GM18526 (cell line): Measurements from ENCODE around the gene SAPCD1.

Experiments used
- POLR2A ChIP-seq: IDR thresholded peaks from 3 replicates; pipeline ENCODE4 v1.6.1; 2011; ENCODE audit not compliant: insufficient read length; ENCODE audit errors: extremely low read depth

Gene SAPCD1

DNA sequence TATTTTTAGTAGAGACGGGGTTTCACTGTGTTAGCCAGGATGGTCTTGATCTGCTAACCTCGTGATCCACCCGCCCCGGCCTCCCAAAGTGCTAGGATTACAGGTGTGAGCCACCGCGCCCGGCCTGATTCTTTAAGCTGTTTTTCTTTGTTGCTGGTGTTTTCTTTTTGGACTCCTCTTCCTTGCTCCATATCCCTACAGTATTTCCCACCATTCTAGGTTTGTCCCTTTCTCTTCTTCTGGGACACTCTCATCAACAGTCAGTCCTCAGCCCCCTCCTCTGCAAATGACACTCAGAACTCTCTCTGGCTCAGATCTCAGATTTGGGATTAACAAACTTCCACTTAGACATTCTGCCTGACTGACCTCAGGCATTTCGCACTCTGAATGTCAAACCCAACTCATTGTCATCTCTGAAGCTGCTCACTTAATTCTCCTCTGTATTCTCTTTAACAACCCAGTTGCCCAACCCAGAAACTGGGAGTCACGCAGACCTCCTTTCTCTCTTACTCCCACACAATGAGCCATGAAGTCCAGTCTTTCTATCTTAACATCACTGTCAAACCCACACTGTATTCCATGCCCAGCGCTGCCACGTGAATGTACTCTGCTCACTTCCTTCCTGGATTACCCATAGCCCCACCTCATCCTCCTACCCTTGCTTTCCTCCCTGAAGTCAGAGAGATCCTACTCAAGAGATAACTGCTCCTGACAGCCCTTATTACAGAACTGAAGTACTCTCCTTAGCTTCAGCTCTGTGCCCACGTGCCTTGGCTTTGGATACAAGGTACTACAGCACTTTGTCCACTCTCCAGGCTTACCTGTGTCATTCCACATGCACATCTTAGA, 36.7 kb upstream of the SAPCD1 start:
- no peak for TF ChIP-seq POLR2A

DNA sequence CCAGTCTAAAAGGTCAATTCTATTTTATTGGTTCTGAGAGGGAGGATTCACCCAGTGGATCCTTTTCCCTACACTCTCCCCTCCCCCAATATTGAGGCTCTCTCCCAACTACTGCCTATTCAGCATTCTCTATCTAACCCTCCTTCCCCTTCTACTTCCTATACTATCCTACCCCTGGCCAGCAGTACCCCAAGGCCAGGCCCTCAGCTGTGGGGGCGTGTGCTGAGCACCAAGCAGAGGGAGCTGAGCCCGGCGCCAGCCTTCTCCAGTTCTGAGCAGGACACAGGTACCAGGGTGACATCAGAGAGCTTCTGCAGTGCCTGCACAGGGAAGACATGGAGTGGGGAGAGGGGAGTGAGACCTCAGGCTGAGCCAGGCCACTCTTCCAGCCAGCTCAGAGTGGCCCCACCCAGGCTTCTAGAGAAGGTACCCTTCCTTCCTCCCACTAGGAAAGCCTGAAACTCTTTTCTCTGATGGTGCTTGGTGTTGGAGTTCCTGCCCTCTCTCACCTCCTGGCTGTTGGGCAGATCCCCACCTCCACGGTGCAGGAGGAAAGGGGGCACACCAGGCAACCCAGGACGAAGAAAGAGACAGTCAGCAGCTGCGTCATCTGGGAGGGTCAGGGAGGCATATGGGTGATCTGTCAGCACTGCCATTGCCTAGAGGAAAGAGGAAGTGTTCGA, 35.3 kb upstream of the SAPCD1 start:
- TF ChIP-seq POLR2A: no peak

DNA sequence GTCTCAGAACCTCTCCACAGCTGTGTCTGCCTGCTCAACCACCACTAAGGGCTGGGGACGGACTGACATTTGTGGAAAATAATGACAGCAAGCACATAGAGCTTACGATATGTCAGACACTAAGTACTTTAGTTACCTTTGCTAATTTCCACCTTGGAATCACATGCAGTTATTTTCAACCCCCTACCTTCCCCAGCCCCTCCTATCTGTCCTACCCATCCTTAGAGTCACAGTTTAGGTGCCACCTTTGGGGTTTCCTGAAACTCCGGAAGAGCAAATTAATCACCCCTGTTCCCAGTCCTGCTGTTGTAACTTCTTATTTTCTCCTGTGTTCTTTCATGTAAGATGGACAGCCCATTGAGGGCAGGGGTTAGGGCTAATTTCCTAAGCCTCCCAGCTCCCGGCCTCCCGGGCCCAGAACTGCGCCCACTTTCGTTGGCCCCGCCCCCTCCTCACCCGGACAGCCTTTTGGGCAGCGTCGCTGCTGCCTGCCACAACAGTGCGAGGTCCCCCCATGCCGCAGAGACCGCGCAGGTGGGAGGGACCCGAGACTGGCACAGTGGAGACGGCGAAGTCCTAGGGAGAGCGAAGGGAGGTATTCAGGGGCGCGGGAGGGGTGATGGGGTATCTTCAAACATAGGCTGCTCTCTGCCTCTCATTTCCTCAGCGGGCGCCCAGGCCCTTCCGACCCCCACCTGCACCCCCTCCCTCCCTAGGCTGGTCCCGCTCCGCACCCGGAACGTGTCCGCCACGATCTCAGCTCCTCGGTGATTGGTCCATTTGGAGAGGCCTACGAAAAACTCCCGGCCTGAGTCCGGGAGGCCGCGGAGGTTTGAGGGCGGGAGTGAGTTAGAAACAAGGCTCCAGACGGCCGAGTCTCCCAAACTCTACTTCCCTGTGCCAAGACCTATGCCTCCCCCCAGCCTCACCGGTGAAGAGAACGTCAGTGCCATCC, 34.5 kb upstream of the SAPCD1 start:
- TF ChIP-seq POLR2A: no peak

DNA sequence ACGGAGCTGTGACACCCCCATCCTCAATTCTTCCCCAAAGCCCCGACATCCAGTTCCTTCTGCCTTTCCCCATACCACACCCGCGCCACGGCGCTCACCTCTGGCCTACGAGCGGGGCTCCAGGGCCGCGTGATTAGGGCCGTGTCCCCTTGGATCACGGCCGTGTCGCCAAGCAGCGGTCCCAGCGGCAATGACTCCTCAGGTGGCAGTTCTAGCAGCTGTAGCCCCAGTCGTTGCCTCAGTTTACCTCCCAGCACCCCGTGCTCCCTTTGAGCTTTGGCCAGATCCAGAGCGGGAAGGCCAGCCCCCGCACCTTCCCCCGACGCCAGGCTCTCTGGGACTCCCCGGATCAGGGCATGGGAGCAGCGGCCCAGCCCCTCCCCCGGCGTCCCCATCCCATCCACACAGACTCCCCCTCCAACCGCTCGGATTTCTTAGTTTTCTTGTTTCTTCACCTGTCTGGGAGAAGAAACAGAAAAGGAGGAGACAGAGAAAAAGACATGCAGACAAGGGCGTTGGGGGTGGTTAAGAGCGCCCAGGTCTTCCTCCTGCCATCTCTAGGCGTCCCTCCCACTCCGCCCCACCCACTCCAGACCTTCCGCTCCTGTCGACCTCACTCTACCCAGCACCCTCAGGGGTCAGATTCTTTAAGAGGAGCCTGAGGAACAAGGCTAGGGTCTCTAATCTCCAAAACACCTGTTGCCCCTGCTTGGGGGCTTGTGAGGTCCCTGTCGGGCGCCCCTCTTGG, 33.5 kb upstream of the SAPCD1 start, which contains the start of gene DDAH2:
Gene DDAH2 (minus strand): TSS at position 533 of the 748 bp plus-strand sequence. CDS start 138 bp downstream, at position 395.
- no peak for TF ChIP-seq POLR2A

DNA sequence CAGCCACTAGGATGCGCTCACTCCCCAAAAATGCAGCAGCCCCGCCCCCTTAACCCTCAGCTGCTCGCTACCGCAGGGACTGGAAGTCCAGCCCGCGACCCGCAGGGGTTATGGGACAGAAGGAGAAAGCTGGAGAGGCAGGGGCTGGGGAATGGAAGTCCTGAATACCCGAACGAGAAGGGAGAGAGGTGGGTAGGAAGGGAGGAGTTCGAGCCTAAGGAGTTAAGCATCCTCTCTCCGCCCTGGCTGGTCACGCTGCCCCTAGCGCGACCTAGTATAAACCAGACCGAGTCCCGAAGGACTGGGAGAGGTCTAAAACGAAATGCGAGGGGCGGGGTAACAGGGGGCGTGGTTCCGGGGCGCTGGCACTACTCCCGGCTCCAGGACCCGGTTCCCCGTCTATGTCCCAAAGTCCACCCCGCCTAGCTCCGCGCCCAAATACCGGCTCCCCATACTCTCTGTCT, 32.9 kb upstream of the SAPCD1 start:
- no peak for TF ChIP-seq POLR2A

DNA sequence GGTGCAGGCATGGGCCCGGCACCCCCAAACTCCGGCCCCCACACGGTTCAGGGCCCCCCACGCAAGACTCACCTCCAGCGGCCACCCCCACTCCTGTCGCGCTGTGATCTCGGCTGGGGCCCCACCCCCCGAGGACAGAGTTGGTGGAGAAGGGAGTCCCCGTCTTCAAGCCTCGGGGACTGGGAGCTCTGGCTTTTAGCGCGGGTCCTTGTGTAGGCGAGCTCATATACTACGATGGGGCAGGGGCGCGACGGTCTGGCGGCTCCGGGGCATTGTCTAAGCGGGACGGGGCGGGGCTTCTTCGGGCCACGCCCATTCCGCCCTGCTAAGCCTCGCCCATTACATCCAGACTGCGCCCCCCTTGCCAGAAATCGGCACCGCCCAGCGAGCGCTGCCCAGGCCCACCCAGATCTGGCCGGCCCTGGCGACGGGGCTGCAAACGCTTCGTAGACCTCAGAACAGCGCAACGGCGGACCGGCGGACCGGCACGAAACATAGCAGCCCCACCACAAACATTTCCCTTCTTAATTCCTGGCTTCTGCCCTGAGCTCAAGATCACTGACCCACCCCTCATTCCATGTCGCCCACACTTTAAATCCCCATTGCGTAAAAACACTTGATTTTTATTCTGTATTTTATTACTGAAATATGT, 32.4 kb upstream of the SAPCD1 start:
- TF ChIP-seq POLR2A: peak; percentile 53

DNA sequence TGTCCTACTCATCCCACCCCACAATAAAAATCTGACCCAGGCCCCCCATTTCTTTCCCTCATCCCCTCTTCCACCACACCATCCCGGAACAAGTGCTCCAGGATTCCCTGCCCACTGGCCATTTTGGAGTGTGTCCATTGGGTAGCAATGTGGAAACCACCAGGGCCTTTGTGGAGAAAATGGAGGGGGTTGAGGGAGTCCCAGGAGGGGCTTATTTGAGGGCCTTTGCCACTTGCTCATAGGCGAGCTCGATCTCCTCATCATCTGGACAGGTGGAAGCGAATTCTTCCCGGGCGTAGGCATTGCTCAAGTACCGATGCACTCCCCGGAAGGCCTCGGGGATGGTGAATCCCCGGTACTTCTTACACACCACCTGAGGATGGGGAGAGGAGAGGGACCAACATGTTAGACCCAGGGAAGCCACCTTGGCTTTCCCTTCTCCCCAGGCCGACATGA, 31.8 kb upstream of the SAPCD1 start:
- TF ChIP-seq POLR2A: no peak

DNA sequence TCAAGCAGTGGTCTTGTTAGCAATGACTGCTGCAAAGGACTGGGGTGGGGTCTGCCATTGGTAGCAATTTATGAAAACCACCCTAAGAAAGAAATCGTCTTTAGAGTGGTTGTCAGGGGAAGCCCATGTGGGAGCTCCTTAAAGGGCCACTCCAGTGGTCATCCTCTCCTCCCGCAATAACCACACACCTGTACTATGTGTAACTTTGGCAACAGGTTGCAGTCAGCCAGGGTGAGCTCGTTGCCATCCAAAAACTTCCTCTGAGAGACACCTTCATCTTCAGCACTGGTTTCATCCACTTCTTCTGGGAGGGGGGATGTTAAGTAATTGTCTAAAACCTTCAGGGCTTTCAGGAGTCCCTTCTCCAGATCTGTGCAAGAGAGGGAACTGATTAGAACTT, 30.4 kb upstream of the SAPCD1 start:
- no peak for TF ChIP-seq POLR2A

DNA sequence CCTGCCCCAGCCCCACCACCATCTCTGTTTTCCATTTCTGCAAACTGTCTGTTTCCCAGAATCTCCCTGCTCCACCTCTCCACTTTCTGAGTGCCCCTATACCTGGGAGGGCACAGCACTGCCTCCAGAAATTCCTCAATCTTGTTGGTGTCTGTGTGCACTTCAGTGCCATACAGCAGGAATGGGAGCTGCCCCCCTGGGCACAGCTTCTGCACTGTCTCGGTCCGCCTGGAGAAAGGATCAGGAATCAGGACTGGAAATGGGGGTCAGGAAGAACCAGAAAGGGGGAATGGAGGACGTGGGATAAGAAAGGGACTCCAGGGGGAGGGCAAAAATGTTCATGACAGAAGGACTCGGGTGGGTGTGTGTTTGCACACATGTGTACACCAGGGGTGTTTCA, 28.7 kb upstream of the SAPCD1 start:
- no peak for TF ChIP-seq POLR2A

DNA sequence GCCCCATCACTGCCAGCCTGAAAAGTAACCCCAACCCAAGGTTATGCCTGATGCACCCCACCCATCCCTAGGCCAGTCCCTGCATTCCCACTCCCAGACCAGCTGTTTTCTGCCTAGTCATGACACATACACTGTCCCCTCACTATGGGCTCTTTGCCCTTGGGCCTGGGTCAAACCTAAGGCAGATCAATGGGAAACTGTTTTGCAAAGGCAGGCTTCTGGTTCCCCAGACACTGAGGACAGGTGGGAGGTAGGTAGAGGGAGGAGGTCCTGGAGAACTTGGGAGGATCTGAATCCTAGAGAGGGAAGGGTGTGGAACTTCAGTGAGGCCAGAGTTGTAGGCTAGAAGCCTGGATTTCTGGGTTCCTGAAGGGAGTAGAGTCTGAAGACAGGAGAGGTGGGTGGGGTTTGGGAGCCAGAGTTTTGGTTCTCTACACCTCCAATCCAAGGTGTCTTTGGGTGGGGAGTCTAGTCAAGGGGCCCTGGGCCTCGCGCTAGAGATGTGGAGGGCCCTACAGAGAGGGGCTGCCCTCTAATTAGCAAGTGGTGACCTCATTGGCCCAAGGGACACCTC, 28.1 kb upstream of the SAPCD1 start:
- TF ChIP-seq POLR2A: no peak

DNA sequence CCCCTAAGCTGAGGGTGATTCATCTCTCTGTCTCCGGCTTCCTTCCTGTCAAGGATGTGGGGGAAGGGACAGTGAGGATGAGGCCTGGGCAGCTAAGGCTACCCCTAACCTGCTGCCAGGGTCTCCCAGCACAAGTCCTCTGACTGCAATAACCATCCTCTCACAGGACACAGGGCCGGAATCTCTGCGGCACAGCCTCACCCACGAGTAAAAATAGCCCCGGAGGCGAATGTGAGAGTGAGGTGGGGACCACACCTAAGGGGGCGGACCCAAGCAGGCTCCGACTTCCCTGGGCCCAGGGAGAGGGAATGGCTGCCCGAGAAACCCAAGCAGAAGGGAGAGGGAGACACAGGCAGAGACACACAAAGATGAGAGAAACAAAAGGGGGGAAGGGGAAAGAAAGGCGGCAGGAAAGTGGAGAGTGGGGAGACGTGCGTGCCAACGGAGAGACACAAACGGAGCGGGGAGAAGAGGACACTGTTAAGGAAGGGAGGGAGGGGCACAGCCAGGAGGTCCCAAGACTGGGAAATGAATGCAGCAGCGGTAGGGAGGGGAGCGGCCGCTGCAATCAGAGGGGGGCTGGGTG, 27.5 kb upstream of the SAPCD1 start:
- peak; percentile 34 for TF ChIP-seq POLR2A

DNA sequence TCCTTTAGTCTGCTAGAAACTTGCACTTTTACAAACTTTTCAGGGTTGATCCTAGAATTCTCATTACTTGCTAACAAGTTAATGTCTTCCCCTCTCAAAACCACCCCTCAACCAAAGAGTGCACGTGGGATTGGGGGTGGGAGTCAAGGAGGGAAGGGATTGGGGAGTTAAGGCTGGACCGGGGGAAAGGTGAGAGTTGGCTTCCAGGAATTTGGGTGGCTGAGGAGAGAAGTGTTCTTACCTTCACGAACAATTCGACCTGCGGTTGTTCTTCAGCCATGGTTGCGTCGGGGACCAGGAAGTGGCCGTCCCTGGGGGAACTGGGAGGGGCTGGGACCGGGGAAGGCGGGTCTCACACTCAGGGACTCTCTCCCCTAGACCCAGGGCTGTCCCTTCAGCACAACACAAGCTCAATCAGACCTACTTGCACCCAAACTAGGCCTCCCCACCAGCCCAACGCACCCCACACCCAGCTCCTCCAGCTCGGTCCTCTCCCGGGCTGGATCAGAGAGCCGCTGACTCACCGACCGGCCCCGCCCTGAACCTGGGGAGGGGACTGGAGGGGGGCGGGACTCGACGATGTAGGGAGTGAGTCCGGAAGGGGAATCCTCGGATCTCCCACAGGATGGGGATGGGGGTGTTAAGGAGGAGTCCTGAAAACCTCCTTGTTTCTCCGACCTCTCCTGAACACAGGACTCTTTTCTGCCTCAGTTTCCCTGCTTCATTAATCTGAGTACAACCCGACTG, 26.3 kb upstream of the SAPCD1 start, which contains the start of gene CLIC1:
Gene CLIC1 (minus strand): TSS at position 510 of the 747 bp plus-strand sequence. CDS start 230 bp downstream, at position 280.
- TF ChIP-seq POLR2A: peak; percentile 88
